K562 (cell line): ENCODE measurements around the gene POGZ. TPM values are rescaled to one million over a fixed set of nuclear protein-coding genes. Genes with fewer than 3 reads are reported as not detected.

ENCODE experiments used
- CCNT2 ChIP-seq: IDR thresholded peaks from 2 replicates; pipeline ENCODE4 v1.6.1; 2011; ENCODE audit warnings: borderline replicate concordance, low read depth, mild to moderate bottlenecking, moderate library complexity, mixed read lengths, low read length; ENCODE audit not compliant: insufficient read length; ENCODE audit errors: extremely low read depth
- CEBPG ChIP-seq, 3 experiments: fragments of 200-800 bp in 1 of 3; sonication (Bioruptor generic) in 1 of 3; sonication (generic) in 1 of 3; formaldehyde crosslinking in 1 of 3; IDR thresholded peaks in 2 of 3; conservative IDR thresholded peaks in 1 of 3; 2 replicates each; pipeline versions ENCODE4 v1.6.1 to v1.8.0; 2016 to 2022; ENCODE audit warnings: missing compliant biosample characterization in 2 of 3, missing genetic modification characterization in 2 of 3, mild to moderate bottlenecking in 1 of 3, missing genetic modification reagents in 1 of 3
- CHCHD3 ChIP-seq: fragments of 250-450 bp; sonication (Bioruptor Pico); IDR thresholded peaks from 2 replicates; pipeline ENCODE4 v2.1.2; 2022; ENCODE audit warnings: mild to moderate bottlenecking
- CHD1 ChIP-seq: fragments of 200-600 bp; sonication (generic); IDR thresholded peaks from one replicate; pipeline ENCODE4 v1.6.1; 2012; ENCODE audit warnings: mild to moderate bottlenecking, moderate library complexity, low read length, inconsistent platforms
- DACH1 ChIP-seq: fragments of 450-650 bp; IDR thresholded peaks from 2 replicates; pipeline ENCODE4 v1.6.1; 2018; ENCODE audit not compliant: partially characterized antibody
- EP300 ChIP-seq: IDR thresholded peaks from 2 replicates; pipeline ENCODE4 v1.6.1; 2012; ENCODE audit warnings: low read length, improper control_type of control experiment
- EWSR1 ChIP-seq: fragments of 450-650 bp; IDR thresholded peaks from 2 replicates; pipeline ENCODE4 v1.6.1; 2018; ENCODE audit warnings: borderline replicate concordance, mild to moderate bottlenecking, low read depth, moderate library complexity; ENCODE audit not compliant: partially characterized antibody
- FOS ChIP-seq: IDR thresholded peaks from 3 replicates; pipeline ENCODE4 v1.6.1; 2011; ENCODE audit not compliant: insufficient read length; ENCODE audit errors: extremely low read depth
- IRF1 ChIP-seq: sonication (generic); formaldehyde crosslinking; IDR thresholded peaks from 2 replicates; pipeline ENCODE4 v1.8.0; 2022; ENCODE audit warnings: missing genetic modification reagents, mild to moderate bottlenecking, borderline replicate concordance
- JUN ChIP-seq, 2 experiments: sonication (generic) in 1 of 2; formaldehyde crosslinking in 1 of 2; IDR thresholded peaks; 2 replicates each; pipeline versions ENCODE4 v1.6.1 to v1.8.0; 2012 to 2022; ENCODE audit warnings: borderline replicate concordance in 2 of 2, mild to moderate bottlenecking in 2 of 2, improper control_type of control experiment in 1 of 2, low read depth in 1 of 2, low read length in 1 of 2, missing genetic modification reagents in 1 of 2
- KDM5B ChIP-seq: fragments of 200-600 bp; sonication (generic); IDR thresholded peaks from 2 replicates; pipeline ENCODE4 v1.6.1; 2012; ENCODE audit warnings: low read depth, mild to moderate bottlenecking, moderate library complexity, low read length, control low read depth, inconsistent platforms; ENCODE audit not compliant: insufficient replicate concordance
- NCOR1 ChIP-seq: fragments of 450-650 bp; IDR thresholded peaks from 2 replicates; pipeline ENCODE4 v1.6.1; 2016; ENCODE audit warnings: mild to moderate bottlenecking, moderate library complexity
- NEUROD1 ChIP-seq: fragments of 150-350 bp; IDR thresholded peaks from 2 replicates; pipeline ENCODE4 v1.6.1; 2014; ENCODE audit warnings: borderline replicate concordance, low read length, low read depth; ENCODE audit not compliant: partially characterized antibody
- RAD51 ChIP-seq: fragments of 450-650 bp; IDR thresholded peaks from 2 replicates; pipeline ENCODE4 v1.7.1; 2016; ENCODE audit warnings: low read depth, mild to moderate bottlenecking, borderline replicate concordance
- ZNF318 ChIP-seq, 2 experiments: fragments of 450-650 bp; IDR thresholded peaks; 2 replicates each; pipeline ENCODE4 v1.6.1; 2016; ENCODE audit warnings: mild to moderate bottlenecking in 2 of 2, borderline replicate concordance in 1 of 2, low read depth in 1 of 2, moderate library complexity in 1 of 2
- ZNF76 ChIP-seq: fragments of 250-450 bp; sonication (Bioruptor Pico); IDR thresholded peaks from 2 replicates; pipeline ENCODE4 v1.4.0; 2020; ENCODE audit warnings: mild to moderate bottlenecking, moderate library complexity, borderline replicate concordance
- polyA plus RNA-seq, 8 experiments: library from polyadenylated mRNA; depleted of rRNA in 4 of 8; stranded (reverse) in 5 of 8; unstranded in 3 of 8; fragments of >200 nt; fragmentation: Nextera tagmentation in 2 of 8; fragmentation: Illumina TruSeq in 1 of 8; extraction: Ambion mirVana in 2 of 8; extraction: Trizol in 1 of 8; gene quantifications; 2 replicates each; pipeline versions ENCODE4 v1.2.1 to v1.2.3, GENCODE V29; 2011 to 2014; ENCODE audit warnings: inconsistent platforms in 1 of 8, missing spikeins in 1 of 8
- total RNA-seq, 7 experiments: library from RNA; depleted of rRNA in 6 of 7; stranded (reverse); fragments of >200 nt in 6 of 7; fragmentation: Illumina TruSeq in 2 of 7; extraction: Trizol in 2 of 7; gene quantifications; 2 replicates each; pipeline versions ENCODE4 v1.2.1 to v1.2.3, GENCODE V29; 2011 to 2021; ENCODE audit warnings: low replicate concordance in 1 of 7
- TF ChIP-seq, protein P1 (sequence below): sonication (generic); formaldehyde crosslinking; IDR thresholded peaks from 2 replicates; pipeline ENCODE4 v1.8.0; 2022; ENCODE audit warnings: mild to moderate bottlenecking, missing genetic modification reagents

The POGZ gene
- total and polyA plus RNA-seq, 9 of the 15 experiments (the other 6 are each of a cell fraction or from before 2014, with no cell fraction given) = 9.4 to 40.6 (median 21.6) TPM

DNA sequence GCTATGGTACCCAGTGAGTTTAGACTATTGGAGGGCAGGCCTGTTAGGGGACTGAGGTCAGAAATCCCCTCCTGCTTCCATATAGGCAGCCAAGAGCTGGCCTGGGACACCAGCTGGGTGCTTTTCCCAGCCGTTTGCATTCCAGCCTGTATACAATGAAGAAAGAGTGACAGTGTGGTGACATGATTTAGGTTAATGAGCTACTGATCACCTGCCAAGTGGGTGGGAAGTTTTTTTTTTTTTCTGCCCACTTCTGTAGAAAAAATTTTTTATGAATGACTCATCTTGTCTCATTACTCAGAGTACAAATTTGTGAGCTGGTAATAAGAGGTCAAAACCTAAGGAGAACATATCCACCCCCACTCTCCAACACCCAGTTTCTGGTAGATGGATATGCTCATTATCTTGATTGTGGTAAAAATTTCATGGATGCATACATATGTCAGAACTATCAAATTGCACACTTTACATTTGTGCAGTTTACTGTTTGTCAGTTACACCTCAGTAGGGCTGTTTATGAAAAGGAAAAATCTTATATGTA is 35.5 kb upstream of the POGZ start (continued):
- TF ChIP-seq ZNF318 (IDR thresholded peaks at IDR 0.05; ENCODE audit: borderline replicate concordance in 1 of 2, low read depth in 1 of 2) = peak; percentile 19 to 77; a peak in 3 of 4 replicates
- TF ChIP-seq JUN (IDR thresholded peaks at IDR 0.05; ENCODE audit: borderline replicate concordance, low read depth, low read length) = peak; percentile 78
- TF ChIP-seq JUN (CRISPR knock-in tag; IDR thresholded peaks at IDR 0.05; ENCODE audit: borderline replicate concordance) = no peak
- TF ChIP-seq, protein P1, sequence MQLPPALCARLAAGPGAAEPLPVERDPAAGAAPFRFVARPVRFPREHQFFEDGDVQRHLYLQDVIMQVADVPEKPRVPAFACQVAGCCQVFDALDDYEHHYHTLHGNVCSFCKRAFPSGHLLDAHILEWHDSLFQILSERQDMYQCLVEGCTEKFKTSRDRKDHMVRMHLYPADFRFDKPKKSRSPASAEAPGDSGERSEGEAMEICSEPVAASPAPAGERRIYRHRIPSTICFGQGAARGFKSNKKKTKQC (CRISPR knock-in tag) = no peak
- TF ChIP-seq CEBPG (CRISPR knock-in tag; IDR thresholded peaks at IDR 0.05) = no peak
- peak in 1 of 2 experiments; percentile 35; a peak in 1 of 4 replicates for TF ChIP-seq CEBPG (tag; conservative IDR thresholded peaks at IDR 0.05 in 1 of 2, IDR thresholded peaks at IDR 0.05 in 1 of 2)
- no peak for TF ChIP-seq EWSR1
- no peak for TF ChIP-seq CHD1
- TF ChIP-seq EP300 = peak; percentile 73
- TF ChIP-seq CHCHD3 (CRISPR knock-in tag) = no peak
- no peak for TF ChIP-seq ZNF76 (CRISPR knock-in tag)
- TF ChIP-seq FOS = no peak
- no peak for TF ChIP-seq CCNT2
- no peak for TF ChIP-seq NEUROD1
- no peak for TF ChIP-seq KDM5B
- no peak for TF ChIP-seq IRF1 (CRISPR knock-in tag)
- no peak for TF ChIP-seq DACH1
- no peak for TF ChIP-seq RAD51
- 0 out of 2 replicates have a peak, but pooled peaks have one; percentile 5 for TF ChIP-seq NCOR1
